A549 (cell line): Measurements from ENCODE around the gene CCDC71.

Source experiments
- BHLHE40 ChIP-seq: IDR thresholded peaks from 2 replicates; pipeline ENCODE4 v1.6.1; 2012; ENCODE audit warnings: low read depth, low read length, inconsistent platforms
- CEBPB ChIP-seq, 2 experiments: fragments of >200 bp in 1 of 2; sonication (Bioruptor Twin) in 1 of 2; formaldehyde crosslinking in 1 of 2; IDR thresholded peaks; 2 replicates each; pipeline ENCODE4 v1.6.1; 2012 to 2016
- CHD2 ChIP-seq: fragments of 150-350 bp; IDR thresholded peaks from 2 replicates; pipeline ENCODE4 v1.6.1; 2014; ENCODE audit warnings: low read length; ENCODE audit not compliant: partially characterized antibody
- CTCF ChIP-seq: fragments of >200 bp; sonication (Bioruptor Twin); formaldehyde crosslinking; IDR thresholded peaks from 3 replicates; pipeline ENCODE4 v1.5.1; 2016
- JUN ChIP-seq, 2 experiments: fragments of >200 bp; sonication (Bioruptor Twin); formaldehyde crosslinking; IDR thresholded peaks; 2 replicates in 1 of 2; 3 replicates in 1 of 2; pipeline ENCODE4 v1.6.1; 2016 to 2017
- MAX ChIP-seq: IDR thresholded peaks from 2 replicates; pipeline ENCODE4 v1.6.1; 2012
- MYC ChIP-seq: IDR thresholded peaks from 2 replicates; pipeline ENCODE4 v1.6.1; 2012; ENCODE audit warnings: mild to moderate bottlenecking, inconsistent platforms, low read length, improper control_type of control experiment, borderline replicate concordance
- POLR2A ChIP-seq: IDR thresholded peaks from 2 replicates; pipeline ENCODE4 v1.6.1; 2012; ENCODE audit warnings: mild to moderate bottlenecking, low read length
- RAD21 ChIP-seq, 2 experiments: fragments of >200 bp in 1 of 2; sonication (Bioruptor Twin) in 1 of 2; formaldehyde crosslinking in 1 of 2; IDR thresholded peaks in 1 of 2; conservative IDR thresholded peaks in 1 of 2; 2 replicates in 1 of 2; 3 replicates in 1 of 2; pipeline ENCODE4 v1.6.1; 2012 to 2018; ENCODE audit warnings: inconsistent platforms in 1 of 2
- RNF2 ChIP-seq: fragments of 200-600 bp; sonication (generic); IDR thresholded peaks from 2 replicates; pipeline ENCODE4 v1.6.1; 2016; ENCODE audit warnings: low read depth, mild to moderate bottlenecking, antibody characterized with exemption, moderate library complexity, borderline replicate concordance

- TF ChIP-seq CTCF: no peak
- TF ChIP-seq CEBPB (IDR thresholded peaks at IDR 0.05): no peak
- no peak for TF ChIP-seq POLR2A
- TF ChIP-seq MAX: no peak
- TF ChIP-seq RNF2: no peak
- no peak for TF ChIP-seq MYC
- TF ChIP-seq JUN (IDR thresholded peaks at IDR 0.05): no peak
- no peak for TF ChIP-seq BHLHE40
- no peak for TF ChIP-seq CHD2
- no peak for TF ChIP-seq RAD21 (conservative IDR thresholded peaks at IDR 0.05 in 1 of 2, IDR thresholded peaks at IDR 0.05 in 1 of 2)
Observed at GRCh38 chr3:49140080-49140479, 26.1 kb downstream of the CCDC71 start.
